HFFc6 (cell line): ENCODE data around the gene SLC12A4. TPM values are rescaled to one million over a fixed set of nuclear protein-coding genes. Genes with fewer than 3 reads are reported as not detected.

Source experiments
- DNase-seq: peaks from one replicate; pipeline ENCODE4 v3.0.0-alpha.2; 2018
- H3K27ac Mint-ChIP-seq: 2 replicates; pipeline ENCODE4 v1.8.0; 2020; ENCODE audit warnings: mild to moderate bottlenecking, mixed read lengths
- H3K27me3 Mint-ChIP-seq: 2 replicates; pipeline ENCODE4 v1.8.0; 2021; ENCODE audit warnings: mild to moderate bottlenecking, moderate library complexity, mixed read lengths; ENCODE audit not compliant: insufficient read depth
- H3K36me3 Mint-ChIP-seq: 2 replicates; pipeline ENCODE4 v1.8.0; 2021; ENCODE audit warnings: low read depth, mixed read lengths
- H3K4me1 Mint-ChIP-seq: 2 replicates; pipeline ENCODE4 v1.8.0; 2020; ENCODE audit warnings: low read depth, mixed read lengths
- H3K4me3 Mint-ChIP-seq: 2 replicates; pipeline ENCODE4 v1.8.0; 2020; ENCODE audit warnings: mild to moderate bottlenecking, moderate library complexity, mixed read lengths
- H3K9me3 Mint-ChIP-seq: 2 replicates; pipeline ENCODE4 v1.8.0; 2020; ENCODE audit warnings: mild to moderate bottlenecking, mixed read lengths
- total RNA-seq, 6 experiments: library from RNA; stranded (reverse); fragmentation: NEBNext Ultra II Directional; extraction: Animal tissue kit (Norgen Biotek cat#: 25700); gene quantifications; 2 replicates in 1 of 6; 3 replicates in 5 of 6; pipeline ENCODE4 v1.2.3, GENCODE V29; 2021
- TF ChIP-seq, protein P1 (sequence below): fragments of 200-600 bp; sonication (generic); IDR thresholded peaks from 2 replicates; pipeline ENCODE4 v1.5.0; 2021; ENCODE audit warnings: antibody characterized with exemption, mild to moderate bottlenecking

The SLC12A4 gene
- total RNA-seq, 6 experiments from 2014 or later, result 89.8 to 113 (median 98.9) TPM

DNA sequence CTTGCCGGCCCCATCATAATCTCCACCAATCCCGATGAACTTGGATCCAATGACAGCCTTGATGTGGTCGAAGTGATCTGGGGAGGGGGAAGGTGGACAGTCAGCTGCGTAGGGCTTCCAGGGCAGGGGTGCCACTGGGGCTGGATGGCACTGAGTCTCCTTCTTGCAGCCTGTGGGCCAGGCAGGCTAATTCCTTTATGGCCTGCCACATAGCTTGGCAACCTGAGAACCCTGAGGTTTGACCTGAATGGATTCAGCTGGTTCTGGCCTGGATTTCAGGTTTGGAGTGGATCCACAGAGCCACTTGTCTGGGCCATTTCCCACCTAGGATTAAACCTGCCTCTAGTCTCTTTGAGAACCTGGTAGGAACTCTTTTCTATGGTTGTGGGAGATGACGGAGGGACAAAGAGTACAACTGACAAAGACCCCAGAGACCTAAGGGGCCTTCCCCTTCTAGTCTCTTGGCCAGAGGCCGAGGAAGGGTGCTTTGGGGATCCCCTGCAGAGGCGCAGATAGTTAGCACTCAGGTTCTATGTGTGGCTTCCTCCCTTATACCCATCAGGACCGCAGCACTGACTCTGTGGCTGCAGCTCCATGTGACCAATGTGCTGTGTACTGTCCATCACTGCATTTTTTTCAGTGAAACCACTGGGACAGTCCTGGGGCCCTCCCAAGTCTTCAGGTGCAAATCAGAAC is 21.0 kb upstream of the SLC12A4 start:
- TF ChIP-seq, protein P1, sequence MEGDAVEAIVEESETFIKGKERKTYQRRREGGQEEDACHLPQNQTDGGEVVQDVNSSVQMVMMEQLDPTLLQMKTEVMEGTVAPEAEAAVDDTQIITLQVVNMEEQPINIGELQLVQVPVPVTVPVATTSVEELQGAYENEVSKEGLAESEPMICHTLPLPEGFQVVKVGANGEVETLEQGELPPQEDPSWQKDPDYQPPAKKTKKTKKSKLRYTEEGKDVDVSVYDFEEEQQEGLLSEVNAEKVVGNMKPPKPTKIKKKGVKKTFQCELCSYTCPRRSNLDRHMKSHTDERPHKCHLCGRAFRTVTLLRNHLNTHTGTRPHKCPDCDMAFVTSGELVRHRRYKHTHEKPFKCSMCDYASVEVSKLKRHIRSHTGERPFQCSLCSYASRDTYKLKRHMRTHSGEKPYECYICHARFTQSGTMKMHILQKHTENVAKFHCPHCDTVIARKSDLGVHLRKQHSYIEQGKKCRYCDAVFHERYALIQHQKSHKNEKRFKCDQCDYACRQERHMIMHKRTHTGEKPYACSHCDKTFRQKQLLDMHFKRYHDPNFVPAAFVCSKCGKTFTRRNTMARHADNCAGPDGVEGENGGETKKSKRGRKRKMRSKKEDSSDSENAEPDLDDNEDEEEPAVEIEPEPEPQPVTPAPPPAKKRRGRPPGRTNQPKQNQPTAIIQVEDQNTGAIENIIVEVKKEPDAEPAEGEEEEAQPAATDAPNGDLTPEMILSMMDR, result no peak
- H3K36me3 Mint-ChIP-seq, result no peaks in the 10 kb centered on the region
- no peak overlapping the region for H3K27ac Mint-ChIP-seq
- H3K27me3 Mint-ChIP-seq, result peaks cover 2% of the 10 kb centered on the region
- peaks cover 16% of the 10 kb centered on the region for H3K4me1 Mint-ChIP-seq
- H3K4me3 Mint-ChIP-seq, result no peak overlapping the region
- DNase-seq, result no peak
- H3K9me3 Mint-ChIP-seq, result no peaks in the 10 kb centered on the region

DNA sequence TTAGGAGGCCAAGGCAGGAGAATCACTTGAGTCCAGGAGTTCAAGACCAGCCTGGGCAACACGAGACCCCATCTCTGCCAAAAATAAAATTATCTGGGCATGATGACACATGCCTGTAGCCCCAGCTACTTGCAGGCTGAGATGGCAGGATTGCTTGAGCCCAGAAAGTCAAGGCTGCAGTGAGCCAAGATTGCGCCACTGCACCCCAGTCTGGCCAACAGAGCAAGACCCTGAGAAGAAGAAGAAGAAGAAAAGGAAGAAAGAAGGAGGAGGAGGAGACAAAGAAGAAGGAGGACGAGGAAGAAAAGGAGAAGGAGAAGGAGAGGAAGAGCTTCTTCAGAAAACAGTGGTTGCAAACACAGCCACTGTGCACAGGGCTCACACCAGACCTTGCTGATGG is 20.2 kb upstream of the SLC12A4 start:
- Mint-ChIP-seq H3K36me3 (no peaks in the 10 kb centered on the region), H3K27ac (no peak overlapping the region), H3K4me1 (peaks cover 16% of the 10 kb centered on the region), H3K9me3 (no peaks in the 10 kb centered on the region), H3K27me3 (peaks cover 2% of the 10 kb centered on the region), H3K4me3 (no peak overlapping the region)
- DNase-seq, result no peak
- TF ChIP-seq, protein P1, result no peak

DNA sequence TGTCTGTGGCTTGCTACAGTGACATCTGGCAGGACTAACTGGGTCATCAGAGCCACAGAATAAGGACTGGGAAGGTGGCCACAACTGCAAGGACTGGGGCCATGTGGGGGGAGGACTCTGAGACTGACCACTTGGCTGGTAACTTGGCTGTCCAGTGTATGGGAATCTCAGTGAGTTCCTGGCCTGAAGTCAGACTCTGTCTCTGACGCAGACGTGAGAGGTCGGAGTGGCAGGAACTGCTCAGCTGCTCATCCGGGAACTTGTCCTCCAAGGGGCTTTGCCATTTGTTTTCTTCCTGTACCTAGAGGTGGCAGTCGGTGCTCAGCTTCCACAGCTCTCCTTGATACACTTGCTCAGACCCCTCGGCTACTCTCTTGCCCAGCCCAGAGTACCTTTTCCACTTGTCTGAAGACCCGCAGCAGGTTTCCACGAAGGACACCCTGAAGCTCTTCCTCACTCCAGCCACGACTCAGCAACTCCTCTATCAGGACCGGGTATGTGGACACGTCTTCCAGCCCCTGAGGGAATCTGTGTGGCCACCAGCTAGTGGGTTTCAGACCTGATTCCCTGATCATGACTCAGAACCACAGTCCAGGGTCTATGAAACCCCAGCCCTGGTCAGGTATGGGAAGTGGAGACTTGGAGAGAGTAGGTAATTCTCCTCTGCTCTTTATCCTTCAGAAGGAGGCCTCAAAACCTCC is 19.2 kb upstream of the SLC12A4 start:
- no peaks in the 10 kb centered on the region for H3K9me3 Mint-ChIP-seq
- H3K36me3 Mint-ChIP-seq, result no peaks in the 10 kb centered on the region; the same call in 1 of the 2 replicates
- peaks cover 2% of the 10 kb centered on the region for H3K27me3 Mint-ChIP-seq
- H3K27ac Mint-ChIP-seq, result no peak overlapping the region
- no peak overlapping the region for H3K4me3 Mint-ChIP-seq
- H3K4me1 Mint-ChIP-seq, result peaks cover 16% of the 10 kb centered on the region
- peak; percentile 18 for DNase-seq
- TF ChIP-seq, protein P1, result no peak

DNA sequence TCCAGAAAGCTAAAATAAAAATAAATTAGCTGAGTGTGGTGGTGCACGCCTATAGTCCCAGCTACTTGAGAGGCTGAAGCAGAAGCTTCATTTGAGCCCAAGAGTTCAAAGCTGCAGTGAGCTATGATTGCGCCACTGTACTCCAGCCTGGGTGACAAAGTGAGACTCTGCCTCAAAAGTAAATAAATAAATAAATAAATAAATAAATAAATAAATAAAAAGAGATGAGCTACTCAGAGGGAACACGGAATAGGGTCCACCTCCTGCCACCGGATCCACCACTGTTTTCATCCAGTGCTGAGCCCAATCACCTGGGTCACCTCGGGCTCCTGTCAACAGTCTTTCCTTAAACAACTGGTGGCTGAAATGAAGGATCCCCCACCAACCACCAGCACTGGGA is 18.5 kb upstream of the SLC12A4 start:
- H3K36me3 Mint-ChIP-seq, result no peaks in the 10 kb centered on the region; the same call in 1 of the 2 replicates
- H3K4me3 Mint-ChIP-seq, result no peak overlapping the region
- no peak overlapping the region for H3K27ac Mint-ChIP-seq
- H3K27me3 Mint-ChIP-seq, result peaks cover 2% of the 10 kb centered on the region
- H3K9me3 Mint-ChIP-seq, result no peaks in the 10 kb centered on the region
- H3K4me1 Mint-ChIP-seq, result peaks cover 16% of the 10 kb centered on the region
- TF ChIP-seq, protein P1, result no peak
- no peak for DNase-seq

DNA sequence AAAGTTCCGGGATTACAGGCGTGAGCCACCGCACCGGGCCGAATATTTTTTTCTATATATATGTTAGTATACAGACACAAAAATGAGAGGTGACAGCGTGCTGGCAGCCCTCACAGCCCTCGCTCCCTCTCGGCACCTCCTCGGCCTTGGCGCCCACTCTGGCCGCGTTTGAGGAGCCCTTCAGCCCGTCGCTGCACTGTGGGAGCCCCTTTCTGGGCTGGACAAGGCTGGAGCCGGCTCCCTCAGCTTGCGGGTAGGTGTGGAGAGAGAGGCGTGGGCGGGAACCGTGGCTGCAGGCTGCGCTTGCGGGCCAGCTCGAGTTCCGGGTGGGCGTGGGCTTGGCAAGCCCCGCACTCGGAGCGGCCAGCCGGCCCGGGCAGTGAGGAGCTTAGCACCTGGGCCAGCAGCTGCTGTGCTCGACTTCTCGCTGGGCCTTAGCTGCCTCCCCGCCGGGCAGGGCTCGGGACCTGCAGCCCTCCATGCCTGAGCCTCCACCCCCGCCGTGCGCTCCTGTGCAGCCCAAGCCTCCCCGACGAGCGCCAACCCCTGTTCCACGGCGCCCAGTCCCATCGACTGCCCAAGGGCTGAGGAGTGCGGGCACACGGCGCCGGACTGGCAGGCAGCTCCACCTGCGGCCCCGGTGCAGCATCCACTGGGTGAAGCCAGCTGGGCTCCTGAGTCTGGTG is 13.7 kb upstream of the SLC12A4 start:
- no peak overlapping the region for H3K27ac Mint-ChIP-seq
- no peaks in the 10 kb centered on the region for H3K9me3 Mint-ChIP-seq
- H3K4me3 Mint-ChIP-seq, result no peak overlapping the region
- TF ChIP-seq, protein P1, result no peak
- no peaks in the 10 kb centered on the region; the same call in 1 of the 2 replicates for H3K36me3 Mint-ChIP-seq
- peaks cover 4% of the 10 kb centered on the region; the same call in 1 of the 2 replicates for H3K27me3 Mint-ChIP-seq
- no peak for DNase-seq
- peaks cover 5% of the 10 kb centered on the region; the same call in 1 of the 2 replicates for H3K4me1 Mint-ChIP-seq
